GM18867 (cell line): ENCODE results near the gene MAGIX.
A peak's percentile ranks its signal among the peaks of the same experiment; 100 is the strongest.
"Not testable (repeated sequence)": the region's sequence is repeated elsewhere in the genome, so short reads cannot be mapped to it uniquely, and the experiment has no call there.

Experiments used
- ATAC-seq: cut with Tn5 transposase; IDR thresholded peaks from one replicate; pipeline ENCODE4 v1.9.1; 2021; ENCODE audit warnings: mild to moderate bottlenecking, moderate library complexity; ENCODE audit not compliant: unreplicated experiment

The MAGIX gene

DNA sequence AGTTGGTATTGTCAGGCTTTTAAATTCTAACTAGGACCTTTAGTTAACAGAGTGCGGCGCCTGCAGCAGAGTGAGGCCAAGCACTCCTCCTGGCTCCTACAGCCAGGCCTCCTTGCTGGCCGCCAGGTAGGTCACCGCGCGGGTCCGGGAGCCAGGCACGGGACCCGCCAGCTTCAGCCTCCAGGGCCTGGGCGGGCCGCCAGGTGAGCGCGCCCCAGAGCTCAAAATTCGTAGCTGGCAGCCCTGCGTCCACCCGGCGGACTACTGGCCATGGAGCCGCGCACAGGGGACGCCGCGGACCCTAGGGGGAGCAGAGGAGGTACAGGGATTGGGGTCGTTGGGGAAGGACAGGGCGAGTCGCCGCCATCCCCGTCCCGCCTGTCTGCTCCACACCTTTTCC lies at the start of gene MAGIX:
MAGIX (plus strand) TSS at position 139 of the 400 bp plus-strand sequence; CDS start at position 271, 132 bp downstream.
- ATAC-seq: no peak

DNA sequence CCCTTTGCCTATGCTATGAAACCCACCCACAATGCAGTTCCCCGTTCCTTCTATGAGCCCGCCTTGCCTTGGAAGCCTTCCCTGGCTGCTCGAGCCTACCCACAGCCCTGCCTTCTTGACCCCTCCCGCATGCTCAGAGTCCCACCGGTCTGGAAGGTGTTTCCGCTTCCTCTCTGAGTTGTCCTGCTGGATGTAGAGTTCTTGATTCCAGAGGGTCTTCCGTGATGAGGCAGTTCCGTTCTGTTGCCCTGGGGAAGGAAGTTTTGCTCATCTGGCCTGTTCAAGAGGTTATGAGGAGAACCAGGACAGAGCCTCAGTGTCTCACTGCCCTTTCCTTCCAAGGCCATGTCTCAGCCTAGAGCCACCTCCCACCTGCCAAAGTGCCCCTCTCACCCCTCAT lies 46.5 kb upstream of the MAGIX start:
- no peak for ATAC-seq

DNA sequence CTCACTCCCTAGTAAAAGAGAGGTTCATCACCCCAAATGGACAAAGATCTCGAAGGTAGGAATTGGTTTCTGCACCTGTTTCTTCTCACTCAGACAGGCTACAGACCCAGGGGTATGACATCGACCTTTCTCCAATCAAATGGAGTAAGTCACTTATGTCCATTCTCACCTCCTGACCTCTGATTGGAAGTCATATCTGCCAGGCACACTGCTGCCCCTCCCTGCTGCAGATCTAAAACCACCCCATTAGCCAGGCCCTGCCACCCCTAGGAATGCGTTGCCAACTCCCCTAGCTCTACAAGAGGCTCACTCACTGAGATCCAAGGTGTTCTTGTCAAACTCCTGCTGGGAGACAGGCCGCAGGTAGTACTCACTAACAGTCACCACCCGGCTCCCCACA lies 45.8 kb upstream of the MAGIX start:
- ATAC-seq: no peak

DNA sequence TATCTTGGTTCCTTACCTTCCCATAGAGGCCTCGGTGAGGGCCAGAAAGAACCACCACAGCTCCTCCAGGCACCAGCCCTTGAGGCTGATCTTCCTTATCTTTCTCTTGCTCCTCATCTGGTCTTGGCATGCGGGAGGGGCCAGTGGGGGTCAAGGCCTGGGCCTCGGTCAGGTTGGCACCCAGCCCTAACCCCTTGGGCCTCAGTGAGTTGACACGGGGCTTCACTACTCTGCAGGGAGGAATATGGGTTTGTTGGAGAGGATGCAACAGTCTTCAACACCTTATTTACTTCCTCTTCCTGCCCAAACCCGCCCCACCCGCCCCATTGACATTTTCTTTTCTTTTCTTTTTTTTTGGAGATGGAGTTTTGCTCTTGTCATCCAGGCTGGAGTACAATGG lies 45.0 kb upstream of the MAGIX start:
- ATAC-seq: no peak

DNA sequence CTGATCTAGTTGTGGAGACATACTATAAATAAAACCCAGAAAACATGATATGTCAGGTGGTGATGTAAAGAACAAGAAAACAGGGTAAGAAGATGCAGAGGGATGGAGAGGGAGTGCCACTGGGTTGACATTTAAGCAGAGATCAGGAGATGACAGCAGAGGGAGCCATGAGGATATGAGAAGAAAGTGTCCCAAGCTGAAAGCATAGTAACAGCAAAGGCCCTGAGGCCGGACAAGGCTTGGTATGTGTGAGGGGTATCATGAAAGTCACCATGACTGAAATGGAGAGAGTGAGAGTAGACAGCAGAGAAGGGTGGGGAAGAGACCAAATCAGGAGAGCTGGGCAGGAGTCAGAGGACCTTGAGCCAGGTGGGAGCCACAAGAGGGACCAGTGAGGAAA lies 42.5 kb upstream of the MAGIX start:
- no peak for ATAC-seq

DNA sequence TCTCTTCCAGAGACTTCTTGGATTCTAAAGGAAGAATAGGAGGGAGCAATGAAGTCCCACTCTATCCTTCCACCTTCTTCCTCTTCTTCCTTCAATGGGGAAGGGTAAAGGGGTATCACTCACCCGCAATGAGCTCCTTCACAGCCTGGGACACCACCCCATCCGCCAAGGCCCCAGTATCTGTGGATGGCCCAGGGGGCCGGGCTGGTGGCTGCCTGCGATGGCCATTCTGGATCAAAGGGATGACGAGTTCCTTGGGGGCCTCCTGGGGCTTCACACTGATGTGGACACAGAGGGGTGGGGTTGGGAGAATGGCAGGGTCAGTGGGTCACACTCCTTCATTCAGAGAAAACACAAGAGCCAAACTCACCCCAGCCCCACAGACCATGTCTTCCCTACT lies 40.1 kb upstream of the MAGIX start:
- ATAC-seq: no peak

DNA sequence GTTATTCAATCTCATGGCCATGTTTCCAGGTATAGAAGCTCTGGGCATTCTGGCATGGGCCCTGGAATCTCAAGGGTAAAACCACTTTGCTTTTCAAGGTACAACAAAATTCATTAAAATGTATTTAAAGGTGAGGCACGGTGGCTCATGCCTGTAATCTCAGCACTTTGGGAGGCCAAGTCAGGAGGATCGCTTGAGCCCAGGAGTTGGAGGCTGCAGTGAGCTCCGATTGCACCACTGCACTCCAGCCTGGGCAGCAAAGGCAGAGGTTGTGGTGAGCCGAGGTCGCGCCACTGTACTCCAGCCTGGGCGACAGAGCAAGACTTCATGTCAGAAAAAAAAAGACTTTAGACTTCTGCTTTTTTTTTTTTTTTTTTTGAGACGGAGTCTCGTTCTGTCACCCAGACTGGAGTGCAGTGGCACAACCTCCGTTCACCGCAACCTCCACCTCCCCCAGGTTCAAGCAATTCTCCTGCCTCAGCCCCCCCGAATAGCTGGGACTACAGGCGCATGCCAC lies 34.8 kb upstream of the MAGIX start:
- ATAC-seq: not testable (repeated sequence)

DNA sequence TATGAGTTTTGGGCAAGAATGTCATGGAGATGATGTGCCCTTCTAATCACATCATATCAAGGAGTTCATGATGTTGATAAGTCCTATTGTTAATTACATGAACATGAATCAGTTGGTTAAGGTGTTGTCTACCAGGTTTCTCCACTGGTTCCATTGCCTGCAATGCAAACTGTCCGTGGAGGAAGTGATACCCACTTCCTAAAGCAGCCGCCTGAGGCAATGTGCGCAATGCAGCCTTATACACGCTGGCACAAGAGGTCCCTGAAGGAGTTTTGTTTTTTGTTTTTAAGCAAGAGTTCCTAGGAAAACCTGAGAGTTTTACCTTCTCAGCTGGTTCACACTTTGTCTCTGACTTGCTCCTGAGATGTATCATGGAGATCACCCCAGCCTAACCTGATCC lies 33.1 kb upstream of the MAGIX start:
- no peak for ATAC-seq

DNA sequence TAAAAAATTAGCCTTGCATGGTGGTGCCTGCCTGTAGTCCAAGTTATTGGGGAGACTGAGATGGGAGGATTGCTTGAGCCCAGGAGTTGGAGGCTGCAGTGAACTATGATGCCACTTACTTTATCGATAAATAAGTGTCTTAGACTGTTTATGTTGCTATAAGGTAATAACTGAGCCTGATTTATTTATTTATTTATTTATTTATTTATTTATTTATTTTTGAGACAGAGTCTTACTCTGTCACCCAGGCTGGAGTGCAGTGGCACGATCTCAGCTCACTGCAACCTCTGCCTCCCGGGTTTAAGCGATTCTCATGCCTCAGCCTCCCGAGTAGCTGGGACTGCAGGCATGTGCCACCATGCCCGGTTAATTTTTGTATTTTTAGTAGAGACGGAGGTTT lies 30.3 kb upstream of the MAGIX start:
- not testable (repeated sequence) for ATAC-seq

DNA sequence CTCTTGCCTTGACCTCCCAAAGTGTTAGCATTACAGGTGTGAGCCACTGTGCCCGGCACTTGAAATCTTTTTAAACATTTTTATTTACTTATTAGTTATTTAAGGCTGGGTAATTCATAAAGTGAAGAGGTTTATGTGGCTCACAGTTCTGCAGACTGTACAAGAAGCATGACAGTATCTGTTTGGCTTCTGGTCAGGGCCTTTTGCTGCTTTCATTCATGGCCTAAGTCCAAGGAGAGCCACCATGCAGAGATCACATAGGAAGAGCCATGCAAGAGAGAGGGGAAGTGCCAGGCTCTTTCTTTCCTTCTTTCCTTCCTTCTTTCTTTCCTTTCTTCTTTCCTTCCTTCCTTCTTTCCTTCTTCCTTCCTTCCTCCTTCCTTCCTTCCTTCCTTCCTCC lies 28.8 kb upstream of the MAGIX start:
- no peak for ATAC-seq

DNA sequence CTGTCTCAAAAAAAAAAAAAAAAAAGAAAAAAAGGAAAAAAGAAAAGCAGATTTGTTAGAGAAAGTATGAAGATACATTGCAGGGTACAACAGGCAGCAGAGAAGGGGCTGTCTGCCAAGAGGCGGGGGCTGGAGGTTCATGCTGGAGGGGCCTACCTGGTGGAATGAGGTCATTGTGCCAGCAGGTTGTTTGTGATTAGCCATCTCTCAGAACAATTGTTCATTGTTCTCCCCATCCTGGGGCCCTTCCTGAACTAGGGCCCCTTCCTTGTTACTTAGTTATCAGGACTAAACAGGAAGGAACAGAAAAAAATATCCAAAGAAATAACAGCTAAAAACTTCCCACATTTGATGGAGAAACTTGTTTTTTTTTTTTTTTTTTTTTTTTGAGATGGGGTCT lies 25.1 kb upstream of the MAGIX start:
- ATAC-seq: no peak

DNA sequence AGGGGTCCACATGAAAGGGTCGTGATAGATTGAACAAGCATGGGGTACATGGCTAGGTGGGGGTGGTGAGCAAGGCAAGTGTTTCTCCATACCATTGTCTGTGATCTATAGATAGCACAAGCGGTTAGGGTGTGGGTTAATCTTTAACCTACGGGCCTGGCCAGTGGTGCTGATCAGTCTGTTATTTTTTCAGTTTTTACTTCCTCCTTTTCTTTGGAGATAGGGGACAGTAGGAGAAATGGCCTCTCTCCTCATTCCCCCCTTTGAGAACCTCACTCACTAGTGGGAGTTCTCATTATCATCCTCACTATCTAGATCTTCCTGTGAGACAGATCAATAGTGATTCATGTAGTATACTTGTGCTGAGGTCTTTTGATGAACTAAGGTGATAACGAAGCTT lies 22.8 kb upstream of the MAGIX start:
- no peak for ATAC-seq

DNA sequence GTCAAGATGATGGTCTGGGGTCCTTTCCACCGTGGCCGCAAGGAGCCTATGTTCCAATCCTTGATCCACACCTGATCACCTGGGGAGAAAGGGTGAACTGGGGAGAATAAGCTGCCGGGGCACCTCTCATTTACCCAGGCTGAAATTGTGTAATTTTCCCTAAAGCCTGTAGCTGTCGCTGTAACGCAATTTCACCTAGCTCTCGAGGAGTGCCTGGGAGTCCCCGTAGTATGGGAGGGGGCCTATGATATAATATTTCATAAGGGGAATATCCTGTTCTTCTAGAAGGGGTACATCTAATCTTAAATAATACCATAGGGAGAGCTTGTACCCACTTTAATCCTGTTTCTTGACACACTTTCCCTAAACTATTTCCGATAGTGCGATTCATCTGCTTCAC lies 20.3 kb upstream of the MAGIX start:
- ATAC-seq: not testable (repeated sequence)

DNA sequence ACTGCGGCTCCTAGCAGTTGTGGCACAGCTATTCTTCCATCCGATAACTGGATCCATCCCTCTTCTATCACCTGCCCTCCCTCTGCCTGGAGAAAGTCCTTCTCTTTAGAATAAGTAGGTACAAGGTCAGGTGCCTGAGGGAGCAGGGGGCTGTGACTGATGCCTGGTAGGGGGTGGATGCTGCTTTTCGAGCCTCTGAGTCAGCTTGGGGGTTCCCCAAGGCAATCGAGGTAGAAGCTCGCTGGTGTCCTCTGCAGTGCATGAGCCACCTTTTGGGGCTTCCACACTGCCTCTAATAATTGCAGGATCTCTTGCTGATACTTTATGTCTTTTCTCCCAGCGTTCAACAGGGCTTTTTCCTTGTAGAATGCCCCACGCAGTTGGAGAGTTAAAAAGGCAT lies 19.4 kb upstream of the MAGIX start:
- ATAC-seq: not testable (repeated sequence)

DNA sequence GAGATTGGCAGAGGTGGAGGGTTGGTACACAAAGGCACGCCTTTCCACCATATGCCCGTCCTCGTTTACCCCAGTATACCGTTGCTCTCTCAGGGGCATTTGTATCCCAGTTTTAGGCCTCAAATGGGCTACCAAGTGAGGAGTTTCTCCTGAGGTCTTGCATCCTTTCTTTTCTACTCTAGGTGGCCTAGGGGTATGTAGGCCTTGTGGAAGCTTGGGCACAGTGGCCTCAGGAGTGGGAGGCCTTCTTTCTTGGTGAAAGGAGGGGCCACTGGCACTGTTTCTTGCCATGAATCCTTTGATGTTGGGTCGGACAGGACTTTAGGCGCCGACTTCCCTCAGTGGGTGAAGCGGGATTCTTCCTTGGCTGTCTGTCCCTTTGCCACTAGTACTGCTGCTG lies 15.3 kb upstream of the MAGIX start:
- no peak for ATAC-seq

DNA sequence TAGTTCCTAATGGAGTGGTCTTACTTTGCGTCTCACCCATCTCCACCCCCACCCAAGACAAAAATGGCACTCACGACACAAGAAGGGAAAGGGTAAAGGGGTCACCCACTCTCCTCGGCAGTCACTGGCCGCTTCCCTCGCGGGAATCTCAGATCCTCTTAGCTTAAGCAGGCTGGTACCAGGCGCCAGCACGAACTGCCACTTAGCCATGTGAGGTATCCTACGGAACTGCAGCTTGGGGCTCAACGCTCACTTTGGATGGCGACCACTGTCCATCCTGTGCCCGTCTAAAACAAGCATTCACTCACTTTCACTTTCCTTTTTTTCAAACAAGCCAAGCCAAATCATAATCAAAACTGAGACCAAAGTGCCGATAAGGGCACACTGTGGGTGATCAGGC lies 14.6 kb upstream of the MAGIX start:
- ATAC-seq: no peak

DNA sequence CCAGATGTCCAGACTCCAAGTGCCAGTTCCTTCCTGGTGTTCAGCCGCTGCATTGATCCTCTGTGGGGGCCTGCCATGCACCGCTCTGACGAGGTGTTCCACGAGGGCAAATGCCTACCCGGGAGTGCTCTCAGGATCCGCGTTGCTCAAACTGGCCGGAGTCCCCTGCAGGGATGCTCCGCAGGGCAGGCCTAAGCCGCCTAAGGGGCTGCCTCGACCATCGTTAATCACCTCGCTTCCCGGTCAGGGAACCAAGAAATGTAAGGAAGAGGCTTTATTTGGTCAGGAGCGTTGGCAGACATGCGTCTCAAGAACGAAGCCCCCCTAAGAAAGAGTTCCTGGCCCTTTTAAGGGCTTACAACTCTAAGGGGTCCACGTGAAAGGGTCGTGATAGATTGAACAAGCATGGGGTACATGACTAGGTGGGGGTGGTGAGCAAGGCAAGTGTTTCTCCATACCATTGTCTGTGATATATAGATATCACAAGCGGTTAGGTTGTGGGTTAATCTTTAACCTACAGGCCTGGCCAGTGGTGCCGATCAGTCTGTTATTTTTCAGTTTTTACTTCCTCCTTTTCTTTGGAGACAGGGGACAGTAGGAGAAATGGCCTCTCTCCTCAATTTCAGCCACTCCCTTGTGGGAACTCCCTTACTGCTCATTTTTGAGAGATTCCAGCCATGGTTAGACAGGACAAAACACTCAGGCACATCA lies 14.0 kb upstream of the MAGIX start:
- ATAC-seq: not testable (repeated sequence)

DNA sequence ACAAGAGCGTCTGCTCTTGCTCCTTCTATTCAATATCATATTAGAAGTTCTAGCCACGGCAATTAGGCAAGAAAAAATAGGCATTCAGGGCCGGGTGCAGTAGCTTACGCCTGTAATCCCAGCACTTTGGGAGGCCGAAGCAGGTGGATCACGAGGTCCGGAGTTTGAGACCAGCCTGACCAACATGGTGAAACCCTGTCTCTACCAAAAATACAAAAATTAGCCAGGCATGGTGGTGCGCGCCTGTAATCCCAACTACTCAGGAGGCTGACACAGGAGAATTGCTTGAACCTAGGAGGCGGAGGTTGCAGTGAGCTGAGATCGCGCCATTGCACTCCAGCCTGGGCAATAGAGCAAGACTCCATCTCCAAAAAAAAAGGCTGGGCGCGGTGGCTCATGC lies 13.3 kb upstream of the MAGIX start:
- ATAC-seq: not testable (repeated sequence)

DNA sequence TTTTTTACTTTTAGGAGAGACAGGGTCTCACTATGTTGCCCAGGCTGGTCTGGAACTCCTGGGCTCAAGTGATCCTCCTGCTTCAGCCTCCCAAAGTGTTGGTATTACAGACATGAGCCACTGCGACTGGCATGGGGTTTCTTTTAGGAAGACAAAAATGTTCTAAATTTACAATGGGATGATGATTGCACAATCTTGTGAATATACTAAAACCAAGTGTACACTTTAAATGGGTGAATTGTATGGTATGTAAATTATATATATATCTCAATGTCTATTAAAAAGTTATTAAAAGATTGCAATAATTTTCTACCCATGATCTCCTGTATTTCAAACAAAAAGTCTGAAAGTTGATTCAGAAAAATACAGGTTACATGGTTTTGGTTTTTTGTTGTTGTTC lies 9.1 kb upstream of the MAGIX start:
- ATAC-seq: no peak

DNA sequence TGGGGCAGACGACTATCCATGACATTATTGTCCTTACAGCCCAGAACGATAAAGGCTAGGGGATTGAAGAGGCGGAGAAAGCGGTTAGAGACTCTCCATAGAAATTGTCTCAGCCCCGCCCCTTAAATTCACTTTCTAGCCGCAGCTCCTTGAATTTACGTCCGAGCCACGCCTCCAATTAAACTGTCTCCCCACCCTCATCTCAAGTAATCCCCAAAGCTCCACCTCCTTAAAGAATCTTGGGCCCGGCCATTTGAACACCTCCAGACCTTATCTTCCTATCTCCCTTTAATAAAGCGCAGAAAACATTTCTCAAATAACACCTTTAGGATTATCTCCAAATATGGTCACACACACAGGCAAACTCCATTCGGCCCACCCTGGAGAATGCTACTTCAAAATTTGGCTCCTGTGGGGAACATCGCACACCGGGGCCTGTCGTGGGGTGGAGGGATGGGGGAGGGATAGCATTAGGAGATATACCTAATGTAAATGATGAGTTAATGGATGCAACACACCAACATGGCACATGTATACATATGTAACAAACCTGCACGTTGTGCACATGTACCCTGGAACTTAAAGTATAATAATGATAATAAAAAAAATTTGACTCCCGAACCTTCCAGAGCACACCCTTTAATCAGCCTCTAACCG lies 7.2 kb upstream of the MAGIX start:
- no peak for ATAC-seq

DNA sequence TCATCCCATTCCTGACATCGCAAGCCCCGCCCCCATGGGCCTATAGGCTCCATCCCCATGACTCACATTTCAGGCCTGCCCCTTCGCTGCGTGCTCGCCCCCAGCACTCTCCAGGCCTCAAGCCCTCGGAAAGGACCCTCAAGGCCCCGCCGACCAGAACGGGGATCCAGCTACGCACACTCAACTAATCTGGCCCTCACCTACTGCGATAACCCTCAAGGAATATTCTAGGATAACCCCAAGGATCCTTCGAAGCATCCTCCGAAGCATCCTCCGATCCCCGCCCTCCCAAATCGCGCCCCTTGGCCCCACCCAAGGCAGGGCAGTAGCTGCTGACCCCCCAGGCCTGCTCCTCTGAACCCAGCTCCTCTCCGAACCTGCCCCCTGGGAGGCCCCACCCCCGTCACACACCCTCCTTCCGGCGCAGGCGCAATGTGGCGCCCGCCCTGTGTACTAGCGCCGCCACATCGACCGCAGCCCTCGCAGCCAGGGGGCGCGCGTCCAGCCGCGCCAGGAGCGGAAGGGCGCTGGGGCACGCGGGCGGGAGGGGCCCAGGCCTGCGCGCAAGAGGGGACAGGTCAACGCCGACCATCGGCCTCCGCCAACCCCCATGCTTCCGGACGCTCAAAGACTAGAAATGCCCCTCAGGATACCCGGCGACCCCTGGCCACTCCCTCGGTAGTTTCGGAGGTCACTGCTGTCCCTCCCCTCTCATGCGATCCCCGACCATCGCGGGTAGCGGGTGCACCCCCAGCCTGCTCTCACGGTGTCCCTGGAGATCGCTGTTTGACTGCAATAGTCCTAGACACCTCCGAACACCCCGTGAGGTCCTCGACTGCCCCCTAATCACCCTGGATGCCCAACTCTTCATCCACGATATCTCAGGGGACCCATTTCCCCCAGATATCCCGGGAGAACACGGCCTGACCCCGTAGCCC lies 6.4 kb upstream of the MAGIX start:
- ATAC-seq: peak; percentile 91
